ENCODE measurements around the gene RWDD2A.

The RWDD2A gene

GRCh38 chr6:83192871-83193746 is at the start of gene RWDD2A, which contains the start of gene PGM3 (continued):
- TF ChIP-seq CTCF (tag by site-specific recombination; IDR thresholded peaks at IDR 0.05) (peak; percentile 52), ZNF660 (tag by site-specific recombination; IDR thresholded peaks at IDR 0.05) (peak; percentile 34; the same call in 1 of the 2 replicates), ZNF707 (tag by site-specific recombination; IDR thresholded peaks at IDR 0.05) (no peak), ZNF202 (tag by site-specific recombination; IDR thresholded peaks at IDR 0.05; ENCODE audit: borderline replicate concordance) (no peak), ZNF362 (tag by site-specific recombination; IDR thresholded peaks at IDR 0.05) (no peak), HIC1 (tag by site-specific recombination; IDR thresholded peaks at IDR 0.05) (0 out of 2 replicates have a peak, but pooled peaks have one; percentile 35), PATZ1 (tag by site-specific recombination; IDR thresholded peaks at IDR 0.05) (peak; percentile 78), ZNF157 (tag by site-specific recombination; IDR thresholded peaks at IDR 0.05) (no peak), ZXDB (tag by site-specific recombination; IDR thresholded peaks at IDR 0.05) (peak; percentile 92), ZNF645 (tag by site-specific recombination; IDR thresholded peaks at IDR 0.05) (no peak), ZNF785 (tag by site-specific recombination; IDR thresholded peaks at IDR 0.05) (no peak), ZNF416 (tag by site-specific recombination; IDR thresholded peaks at IDR 0.05) (no peak), ZNF670 (tag by site-specific recombination; IDR thresholded peaks at IDR 0.05; ENCODE audit: low read depth) (no peak), ZNF677 (tag by site-specific recombination; IDR thresholded peaks at IDR 0.05) (no peak), ZNF214 (tag by site-specific recombination; IDR thresholded peaks at IDR 0.05; ENCODE audit: borderline replicate concordance) (no peak), KLF1 (tag by site-specific recombination; IDR thresholded peaks at IDR 0.05) (peak; percentile 62), ZNF335 (tag by site-specific recombination; conservative IDR thresholded peaks at IDR 0.05) (peak; percentile 80), ZNF169 (tag by site-specific recombination; IDR thresholded peaks at IDR 0.05) (no peak), ZNF302 (tag by site-specific recombination; IDR thresholded peaks at IDR 0.05; ENCODE audit: low read depth) (no peak), ZNF280D (tag by site-specific recombination; IDR thresholded peaks at IDR 0.05) (no peak), ZNF404 (tag by site-specific recombination; IDR thresholded peaks at IDR 0.05) (no peak), ZNF530 (tag by site-specific recombination; IDR thresholded peaks at IDR 0.05; ENCODE audit: low read depth) (no peak), ZNF571 (tag by site-specific recombination; IDR thresholded peaks at IDR 0.05) (no peak), ZNF501 (tag by site-specific recombination; IDR thresholded peaks at IDR 0.05) (peak; percentile 97), ZNF433 (tag by site-specific recombination; IDR thresholded peaks at IDR 0.05; ENCODE audit: low read depth) (no peak), ZNF26 (tag by site-specific recombination; IDR thresholded peaks at IDR 0.05) (no peak)
